Glomerular visceral epithelial cell (primary cell): ENCODE results near the gene IL4R.
"Not testable (repeated sequence)": the region's sequence is repeated elsewhere in the genome, so short reads cannot be mapped to it uniquely, and the experiment has no call there.

Experiments
- DNase-seq: peaks from one replicate; pipeline ENCODE4 v3.0.0-alpha.2; 2016; ENCODE audit errors: extremely low spot score

Gene IL4R

GRCh38 chr16:27288313-27288712 is 25.5 kb upstream of the IL4R start:
- DNase-seq = not testable (repeated sequence)

GRCh38 chr16:27289669-27290068 is 24.1 kb upstream of the IL4R start:
- DNase-seq = peak; percentile 29

GRCh38 chr16:27290562-27290961 is 23.2 kb upstream of the IL4R start:
- peak; percentile 23 for DNase-seq

DNA sequence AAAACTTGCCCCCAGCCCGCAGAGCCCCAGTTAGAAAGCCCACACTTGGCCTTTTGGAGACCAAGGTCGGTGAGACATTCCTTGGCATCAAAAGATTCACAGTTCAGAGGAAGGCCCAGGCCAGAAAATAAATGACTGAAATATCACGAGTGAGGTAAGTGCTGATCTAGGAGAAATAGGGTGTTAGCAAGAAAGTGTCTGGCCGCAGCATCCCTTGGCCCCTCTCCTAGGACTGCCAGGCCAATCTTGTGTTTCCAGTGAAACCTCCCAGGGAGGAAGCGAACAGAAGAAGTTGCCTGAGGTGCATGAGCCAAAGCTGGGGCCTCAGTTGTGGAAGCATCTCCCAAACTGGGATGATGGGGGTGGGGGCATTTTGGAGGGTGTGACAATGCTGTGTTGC is 22.7 kb upstream of the IL4R start:
- DNase-seq = no peak

DNA sequence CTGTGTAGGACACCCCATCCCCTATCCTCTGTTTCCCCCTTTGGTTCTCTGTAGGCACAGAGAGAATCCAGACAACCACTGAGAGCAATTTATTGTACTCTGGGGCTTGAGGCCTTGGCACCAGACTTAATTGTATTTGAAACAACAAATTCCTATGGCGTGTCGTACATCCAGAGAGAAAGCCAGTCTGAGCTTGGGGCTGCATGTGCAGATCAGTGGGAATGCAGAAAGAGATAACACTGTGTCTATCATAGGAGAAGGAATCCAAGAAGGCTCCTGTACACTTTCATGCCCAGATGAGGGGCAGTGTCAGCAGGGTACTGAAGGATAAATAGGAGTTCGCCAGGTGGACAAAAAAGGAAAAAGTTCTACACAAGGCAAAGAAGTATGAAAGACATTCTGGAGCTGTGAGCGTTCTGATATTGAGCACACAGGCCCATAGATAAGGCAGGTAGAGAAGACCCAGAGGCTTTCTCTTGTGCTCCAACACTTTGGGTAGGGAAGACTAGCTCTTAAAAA is 22.0 kb upstream of the IL4R start:
- no peak for DNase-seq

DNA sequence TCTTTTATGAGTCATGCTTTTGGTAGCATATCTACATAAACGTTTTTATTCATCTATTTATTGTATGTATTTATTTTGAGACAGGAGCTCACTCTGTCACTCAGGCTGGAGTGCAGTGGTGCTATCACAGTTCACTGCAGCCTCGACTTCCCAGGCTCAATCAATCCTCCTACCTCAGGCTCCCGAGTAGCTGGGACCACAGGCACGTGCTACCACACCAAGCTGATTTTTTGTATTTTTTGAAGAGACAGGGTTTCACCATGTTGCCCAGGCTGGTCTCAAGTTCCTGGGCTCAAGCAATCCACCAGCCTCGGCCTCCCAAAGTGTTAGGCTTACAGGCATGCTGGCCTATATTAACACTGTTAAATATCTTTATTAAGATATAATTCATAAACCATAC is 20.4 kb upstream of the IL4R start:
- DNase-seq = no peak

DNA sequence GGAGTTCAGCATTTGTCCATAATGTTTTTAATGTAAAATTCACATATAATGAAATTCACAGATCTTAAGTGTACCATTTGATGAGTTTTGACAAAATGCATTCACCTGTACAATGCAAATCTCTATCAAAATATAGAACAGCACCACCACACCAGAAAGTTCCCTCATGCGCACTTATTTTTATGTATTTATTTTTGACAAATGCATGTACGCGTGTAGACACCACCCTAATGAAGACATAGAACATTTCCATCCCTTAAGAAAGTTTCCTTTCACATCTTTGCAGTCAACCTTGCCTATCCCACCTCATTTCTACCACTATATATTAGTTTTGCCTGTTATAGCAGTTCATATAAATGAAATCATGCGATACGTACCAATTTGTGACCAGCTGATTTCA is 15.6 kb upstream of the IL4R start:
- DNase-seq = no peak

GRCh38 chr16:27301236-27301861 is 12.4 kb upstream of the IL4R start:
- DNase-seq = no peak

- DNase-seq = no peak
These were observed 11.6 kb upstream of the IL4R start for GRCh38 chr16:27302126-27302525.

DNA sequence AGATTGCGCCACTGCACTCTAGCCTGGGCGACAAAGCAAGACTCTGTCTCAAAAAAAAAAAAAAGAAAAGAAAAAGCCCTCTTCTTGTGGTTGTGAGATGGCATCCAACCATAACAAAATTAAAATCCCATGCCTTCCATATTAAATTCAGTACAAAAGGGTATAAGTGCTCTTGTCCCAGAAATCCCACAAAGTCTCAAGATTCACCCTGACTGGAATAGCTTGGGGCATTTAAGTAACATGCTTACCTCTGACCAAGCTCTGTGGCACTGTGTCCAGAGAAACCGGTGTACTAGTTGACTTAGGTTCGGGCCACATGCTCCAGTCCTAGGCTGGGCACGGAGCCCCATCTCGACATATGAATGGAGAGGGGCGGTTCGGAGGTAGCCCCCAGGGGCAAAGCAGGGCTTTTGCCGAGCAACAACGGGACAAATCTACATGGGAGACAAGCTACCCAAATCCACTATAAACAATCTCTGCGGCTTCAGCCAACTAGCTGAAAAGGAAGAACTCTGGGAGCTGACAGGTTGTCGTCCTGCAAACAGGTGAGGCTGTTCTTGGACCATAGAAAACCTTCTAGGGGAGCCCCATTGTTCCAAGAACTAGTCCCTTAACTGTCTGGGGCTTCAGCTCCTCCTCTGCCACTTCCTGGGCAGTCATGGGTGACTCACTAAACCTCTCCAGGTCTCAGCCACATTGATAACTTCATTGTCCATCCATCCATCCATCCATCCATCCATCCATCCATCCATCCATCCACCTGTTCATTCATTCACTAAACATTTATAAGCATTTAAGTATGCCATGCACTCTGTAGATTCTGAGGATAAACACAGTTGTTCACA is 10.3 kb upstream of the IL4R start:
- no peak for DNase-seq

DNA sequence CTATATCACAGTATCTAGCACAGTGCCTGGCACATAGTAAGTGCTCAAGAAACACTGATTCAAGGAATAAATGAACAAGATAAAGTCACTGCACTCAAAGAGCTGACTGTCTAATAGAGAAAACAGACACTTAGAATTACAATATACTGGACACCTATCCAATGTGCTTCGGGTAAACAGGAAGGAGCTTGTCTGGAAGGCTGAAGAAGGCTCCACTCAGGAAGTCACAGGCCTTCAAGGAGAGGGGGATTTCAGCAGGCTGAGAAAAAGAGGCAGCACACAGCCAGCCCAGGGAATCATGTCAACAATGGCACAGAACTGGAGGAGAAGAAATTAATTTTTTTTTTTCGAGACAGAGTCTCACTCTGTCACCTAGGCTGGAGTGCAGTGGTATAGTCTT is 9.7 kb upstream of the IL4R start:
- no peak for DNase-seq

GRCh38 chr16:27304881-27305745 is 8.7 kb upstream of the IL4R start:
- no peak for DNase-seq

- DNase-seq = no peak
These were observed 7.8 kb upstream of the IL4R start for GRCh38 chr16:27305839-27306442.

DNA sequence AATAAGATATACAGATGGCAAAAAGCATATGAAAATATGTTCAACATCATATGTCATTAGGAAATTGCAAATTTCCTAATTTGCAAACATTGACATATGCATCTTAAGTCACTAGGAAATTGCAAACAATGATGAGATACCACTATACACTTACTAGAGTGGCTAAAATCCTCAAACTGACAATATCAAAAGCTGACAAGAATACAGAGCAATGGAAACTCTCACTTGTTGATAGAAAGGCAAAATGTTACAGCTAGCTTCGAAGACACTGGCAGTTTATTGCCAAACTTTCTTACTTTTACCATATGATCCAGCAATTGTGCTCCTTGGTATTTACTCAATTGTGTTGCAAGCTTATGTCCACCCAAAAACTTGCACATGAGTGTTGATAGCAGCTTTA is 5.0 kb upstream of the IL4R start:
- no peak for DNase-seq

- no peak for DNase-seq
These were observed 3.0 kb upstream of the IL4R start for GRCh38 chr16:27310576-27311447.

DNA sequence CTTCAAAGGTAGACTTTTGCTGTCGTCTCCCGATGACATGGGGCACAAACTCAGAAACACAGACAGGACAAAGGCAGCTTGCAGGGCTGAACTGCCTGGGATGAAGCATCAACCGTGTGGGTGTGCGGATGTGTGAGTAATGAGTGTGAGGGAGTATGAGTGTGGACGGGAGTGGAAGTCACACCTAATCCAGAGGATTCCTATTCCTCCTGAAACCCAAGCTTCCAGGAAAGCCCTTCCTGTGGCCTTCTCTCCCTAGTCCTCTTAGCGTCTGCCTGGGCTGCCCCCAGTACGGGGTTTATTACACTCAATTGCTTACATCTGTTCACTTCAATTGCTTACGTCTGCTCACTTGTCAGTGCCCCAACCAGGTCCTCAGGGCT is 2.3 kb upstream of the IL4R start:
- no peak for DNase-seq

DNA sequence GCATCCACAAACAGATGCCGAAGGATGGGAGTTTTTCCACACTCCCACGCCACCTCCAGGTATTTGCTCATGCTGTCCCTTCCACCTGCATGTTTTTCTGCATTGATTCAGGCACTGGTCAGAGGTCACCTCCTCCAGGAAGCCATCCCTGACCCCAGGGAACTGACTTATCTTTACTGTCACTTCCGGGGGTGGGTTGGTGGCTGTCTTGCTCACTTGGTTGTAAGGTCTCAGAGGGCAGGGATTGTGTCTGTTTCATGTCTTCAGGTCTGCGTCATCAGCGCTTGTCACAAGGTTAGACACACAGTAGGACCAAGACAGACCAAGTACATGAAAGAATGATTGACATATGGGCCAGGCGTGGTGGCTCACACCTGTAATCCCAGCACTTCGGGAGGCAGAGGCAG is 1.9 kb upstream of the IL4R start:
- DNase-seq = no peak

DNA sequence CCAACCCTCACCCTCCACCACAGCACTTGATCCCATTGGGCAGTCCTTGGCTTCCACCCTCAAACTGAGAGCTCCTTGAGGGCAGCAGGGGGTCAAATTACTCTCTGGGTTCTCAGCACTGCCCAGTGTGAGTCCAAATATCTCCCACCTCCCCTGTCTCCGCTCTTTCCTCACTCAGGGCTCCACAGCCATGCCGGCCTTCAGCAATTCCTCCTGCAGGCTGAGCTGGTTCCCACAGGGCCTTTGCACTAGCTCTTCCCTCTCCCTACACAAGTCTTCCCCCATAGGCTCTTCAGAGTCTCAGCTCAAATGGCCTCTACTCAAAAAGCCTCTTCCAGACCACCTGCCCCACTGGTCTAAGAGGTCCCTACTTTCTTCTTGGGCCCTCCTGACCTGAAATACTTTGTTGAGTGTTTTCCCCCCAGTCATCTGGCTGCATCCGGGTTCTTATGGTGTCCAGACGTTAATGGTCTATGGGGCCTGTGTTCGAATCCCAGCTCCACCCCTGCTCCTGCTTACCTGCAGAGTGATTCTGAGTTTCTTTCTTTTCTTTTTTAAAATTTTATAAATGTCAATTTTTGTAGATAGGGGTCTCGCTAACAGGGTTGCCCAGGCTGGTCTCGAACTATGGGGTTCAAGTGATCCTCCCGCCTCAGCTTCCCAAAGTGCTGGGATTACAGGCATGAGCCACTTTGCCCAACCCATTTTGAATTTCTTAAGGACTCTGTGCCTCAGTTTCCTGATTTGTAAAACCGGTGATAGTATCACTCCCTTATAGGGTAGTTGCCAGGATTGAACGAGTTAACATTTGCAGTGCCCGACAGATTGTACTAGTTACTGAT is 973 bp upstream of the IL4R start:
- no peak for DNase-seq

- DNase-seq = peak; percentile 69
These were observed 468 bp downstream of the IL4R start for GRCh38 chr16:27314161-27314723.

GRCh38 chr16:27314986-27315332 is 1.2 kb downstream of the IL4R start:
- DNase-seq = no peak
